Measurements from ENCODE around the gene NRXN3.

Gene NRXN3

GRCh38 chr14:79822034-79822433 is 1651.9 kb downstream of the NRXN3 start:
- no peak for DNase-seq

- DNase-seq: no peak
Measured at GRCh38 chr14:79825046-79825521, 1654.9 kb downstream of the NRXN3 start.

- no peak for DNase-seq
Measured at GRCh38 chr14:79826362-79826761, 1656.2 kb downstream of the NRXN3 start.

GRCh38 chr14:79829405-79830166 is 1659.4 kb downstream of the NRXN3 start:
- DNase-seq: no peak

- no peak for DNase-seq
Measured at GRCh38 chr14:79831195-79831892, 1661.2 kb downstream of the NRXN3 start.

- DNase-seq: no peak
Measured at GRCh38 chr14:79833781-79834180, 1663.6 kb downstream of the NRXN3 start.

- DNase-seq: no peak
Measured at GRCh38 chr14:79834868-79835267, 1664.7 kb downstream of the NRXN3 start.

GRCh38 chr14:79836577-79836976 is 1666.4 kb downstream of the NRXN3 start:
- DNase-seq: no peak

GRCh38 chr14:79837699-79838098 is 1667.5 kb downstream of the NRXN3 start:
- DNase-seq: no peak

- DNase-seq: no peak
Measured at GRCh38 chr14:79840103-79840502, 1669.9 kb downstream of the NRXN3 start.

GRCh38 chr14:79840831-79841230 is 1670.7 kb downstream of the NRXN3 start:
- DNase-seq: no peak

- no peak for DNase-seq
Measured at GRCh38 chr14:79841433-79841832, 1671.3 kb downstream of the NRXN3 start.

- no peak for DNase-seq
Measured at GRCh38 chr14:79842270-79842669, 1672.1 kb downstream of the NRXN3 start.

- DNase-seq: no peak
Measured at GRCh38 chr14:79852950-79853744, 1683.0 kb downstream of the NRXN3 start.

GRCh38 chr14:79855789-79856188 is 1685.6 kb downstream of the NRXN3 start:
- no peak for DNase-seq

GRCh38 chr14:79856381-79856780 is 1686.2 kb downstream of the NRXN3 start:
- no peak for DNase-seq

GRCh38 chr14:79861111-79861510 is 1690.9 kb downstream of the NRXN3 start:
- no peak for DNase-seq

GRCh38 chr14:79862045-79862444 is 1691.9 kb downstream of the NRXN3 start:
- DNase-seq: no peak

- no peak for DNase-seq
Measured at GRCh38 chr14:79871136-79871535, 1701.0 kb downstream of the NRXN3 start.

GRCh38 chr14:79878229-79878628 is 1708.1 kb downstream of the NRXN3 start:
- DNase-seq: no peak

GRCh38 chr14:79878785-79879184 is 1708.6 kb downstream of the NRXN3 start:
- DNase-seq: no peak

GRCh38 chr14:79881299-79881698 is 1711.1 kb downstream of the NRXN3 start:
- no peak for DNase-seq

- DNase-seq: no peak
Measured at GRCh38 chr14:79890527-79890926, 1720.4 kb downstream of the NRXN3 start.

- DNase-seq: no peak
Measured at GRCh38 chr14:79896009-79896408, 1725.8 kb downstream of the NRXN3 start.
